Activated CD4-positive, alpha-beta T cell treated with anti-CD3 and anti-CD28 coated beads, Interleukin-2, amount 50 U/mL, for 16 hours (primary cell): ENCODE measurements around the gene SEMA4G.

Experiments used
- DNase-seq: peaks from one replicate; pipeline ENCODE4 v3.0.0-alpha.2; 2020

The SEMA4G gene

GRCh38 chr10:101008823-101009423 lies 39.6 kb downstream of the SEMA4G start:
- DNase-seq = no peak

- DNase-seq = no peak
Measured at GRCh38 chr10:101010329-101010728, 41.0 kb downstream of the SEMA4G start.

DNA sequence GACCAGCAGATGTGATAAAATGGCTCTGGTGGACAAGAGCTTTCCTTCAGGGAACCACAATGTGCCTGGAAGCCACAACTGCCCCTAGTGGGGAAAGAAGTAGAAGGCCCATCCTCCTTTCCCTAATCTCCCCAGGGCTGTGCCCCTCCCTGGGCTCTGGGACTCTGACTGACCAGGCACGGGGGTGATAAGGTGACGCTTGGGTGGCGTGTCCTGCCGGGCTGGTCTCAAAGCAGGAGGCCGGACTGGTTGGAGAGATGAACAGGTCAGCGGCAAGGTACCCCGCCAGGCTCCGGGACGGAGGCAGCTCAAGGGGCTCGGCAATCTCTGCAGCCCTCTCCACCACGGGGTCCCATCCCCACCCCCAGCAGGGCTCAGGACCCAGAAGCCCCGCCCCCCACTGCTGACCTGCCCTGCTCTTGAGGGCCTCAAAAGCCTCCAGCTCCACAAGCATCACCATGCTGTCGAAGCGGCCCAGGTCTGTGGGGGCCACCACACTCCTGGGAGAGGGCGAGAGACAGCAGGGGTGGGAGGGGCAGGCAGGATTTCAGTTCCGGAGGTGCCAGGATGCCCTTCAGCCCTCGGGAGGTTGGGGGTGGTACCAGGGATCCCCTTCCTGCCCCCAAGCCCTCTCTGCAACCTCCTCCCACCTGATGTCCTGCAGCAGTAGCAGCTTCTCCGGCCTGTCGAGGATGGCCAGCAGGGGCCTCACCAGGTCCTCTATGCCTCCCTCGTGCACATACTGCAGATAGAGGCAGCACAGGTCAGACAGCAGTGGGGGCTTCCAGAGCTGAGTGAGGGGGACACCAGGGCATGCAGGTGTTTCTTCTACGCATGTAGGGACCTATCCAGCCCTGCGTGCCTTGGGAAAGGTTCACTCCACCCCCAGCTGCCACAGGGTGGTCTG lies 42.5 kb downstream of the SEMA4G start:
- no peak for DNase-seq

GRCh38 chr10:101012525-101013364 lies 43.4 kb downstream of the SEMA4G start:
- DNase-seq = peak; percentile 89

- no peak for DNase-seq
Measured at GRCh38 chr10:101013365-101013825, 44.1 kb downstream of the SEMA4G start.

- peak; percentile 76 for DNase-seq
Measured at GRCh38 chr10:101014230-101014884, 45.1 kb downstream of the SEMA4G start.

- peak; percentile 43 for DNase-seq
Measured at GRCh38 chr10:101014966-101015581, 45.8 kb downstream of the SEMA4G start.

GRCh38 chr10:101015582-101015973 lies 46.3 kb downstream of the SEMA4G start:
- no peak for DNase-seq

GRCh38 chr10:101016814-101017213 lies 47.5 kb downstream of the SEMA4G start:
- DNase-seq = no peak

- DNase-seq = no peak
Measured at GRCh38 chr10:101018118-101018599, 48.9 kb downstream of the SEMA4G start.

DNA sequence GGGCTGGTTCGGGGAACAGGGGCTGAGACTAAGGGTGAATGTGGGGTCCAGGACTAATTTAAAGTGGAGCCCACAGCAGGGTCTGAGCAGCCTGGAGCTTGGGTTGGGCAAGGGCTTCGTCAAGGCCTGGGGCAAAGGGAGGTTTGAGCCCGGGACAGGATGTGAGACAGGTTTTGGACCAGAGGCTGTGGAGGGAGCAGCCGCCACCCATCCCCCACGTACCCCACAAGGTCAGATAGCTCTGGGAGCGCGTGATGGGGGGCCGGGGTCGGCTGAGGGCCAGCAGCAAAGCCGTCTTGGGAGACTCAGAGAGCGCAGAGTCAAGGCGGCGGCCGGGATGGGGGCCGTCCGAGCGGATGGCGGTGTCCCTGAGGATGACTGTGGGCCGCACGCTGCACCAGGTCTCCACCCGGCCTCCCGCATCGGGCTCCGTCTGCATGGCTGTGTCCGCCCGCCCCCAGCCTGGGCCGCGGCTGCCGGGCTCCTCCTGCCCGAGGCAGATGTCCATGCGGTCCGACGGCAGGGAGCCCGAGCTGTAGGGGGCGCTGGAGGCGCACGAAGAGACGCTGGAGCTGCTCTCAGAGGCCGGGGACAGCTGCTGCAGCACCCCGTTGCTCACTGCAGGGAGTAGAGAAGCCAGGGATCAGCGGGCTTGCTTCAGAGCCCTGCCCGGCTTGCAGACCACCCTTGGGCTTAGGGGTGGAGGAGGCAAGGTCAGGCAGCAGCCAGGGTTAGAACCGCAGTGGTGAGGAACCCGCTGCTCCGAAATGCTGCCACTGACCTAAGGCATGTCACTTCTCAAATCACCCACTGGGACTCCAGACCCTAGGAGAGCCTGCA lies 49.5 kb downstream of the SEMA4G start:
- peak; percentile 83 for DNase-seq
